SK-N-SH treated with all-trans-retinoic acid at 6 μM for 48 hours (cell line): ENCODE measurements around the gene ENOPH1.

ENCODE experiments used
- ATAC-seq: fragments of 200-7000 bp; cut with Tn5 transposase; 3 replicates; pipeline ENCODE4 v1.9.1; 2020; ENCODE audit warnings: mild to moderate bottlenecking, moderate library complexity
- CREB5 ChIP-seq: fragments of 250-450 bp; sonication (Bioruptor Pico); IDR thresholded peaks from 2 replicates; pipeline ENCODE4 v1.5.1; 2020; ENCODE audit warnings: low read depth, mild to moderate bottlenecking, moderate library complexity
- ESRRG ChIP-seq: fragments of 250-450 bp; sonication (Bioruptor Pico); IDR thresholded peaks from 2 replicates; pipeline ENCODE4 v1.6.1; 2021; ENCODE audit warnings: mild to moderate bottlenecking
- GLIS3 ChIP-seq: fragments of 250-450 bp; sonication (Bioruptor Pico); IDR thresholded peaks from 2 replicates; pipeline ENCODE4 v1.5.0; 2020; ENCODE audit warnings: mild to moderate bottlenecking, moderate library complexity
- ISL1 ChIP-seq: fragments of 250-450 bp; sonication (Bioruptor Pico); IDR thresholded peaks from 2 replicates; pipeline ENCODE4 v2.1.2; 2022; ENCODE audit warnings: mild to moderate bottlenecking, moderate library complexity
- PATZ1 ChIP-seq: fragments of 250-450 bp; sonication (Bioruptor Pico); IDR thresholded peaks from 2 replicates; pipeline ENCODE4 v1.8.0; 2020; ENCODE audit warnings: mild to moderate bottlenecking, moderate library complexity, borderline replicate concordance
- POU6F1 ChIP-seq: fragments of 250-450 bp; sonication (Bioruptor Pico); IDR thresholded peaks from 2 replicates; pipeline ENCODE4 v1.8.0; 2021; ENCODE audit warnings: low read depth, mild to moderate bottlenecking, moderate library complexity, borderline replicate concordance
- PPARA ChIP-seq: fragments of 250-450 bp; sonication (Bioruptor Pico); IDR thresholded peaks from 2 replicates; pipeline ENCODE4 v1.5.0; 2020; ENCODE audit warnings: mild to moderate bottlenecking, borderline replicate concordance
- TCF4 ChIP-seq: fragments of 250-450 bp; sonication (Bioruptor Pico); IDR thresholded peaks from 2 replicates; pipeline ENCODE4 v1.8.0; 2021; ENCODE audit warnings: mild to moderate bottlenecking, moderate library complexity, borderline replicate concordance
- TSHZ2 ChIP-seq: fragments of 250-450 bp; sonication (Bioruptor Pico); IDR thresholded peaks from 2 replicates; pipeline ENCODE4 v1.5.0; 2020; ENCODE audit warnings: mild to moderate bottlenecking, moderate library complexity
- ZC3H10 ChIP-seq: fragments of 250-450 bp; sonication (Bioruptor Pico); IDR thresholded peaks from 2 replicates; pipeline ENCODE4 v1.5.1; 2021; ENCODE audit warnings: mild to moderate bottlenecking, moderate library complexity
- ZFP30 ChIP-seq: fragments of 450-650 bp; formaldehyde crosslinking; IDR thresholded peaks from 2 replicates; pipeline ENCODE4 v1.5.0; 2022; ENCODE audit warnings: mild to moderate bottlenecking, moderate library complexity
- ZNF565 ChIP-seq: fragments of 450-650 bp; formaldehyde crosslinking; conservative IDR thresholded peaks from 2 replicates; pipeline ENCODE4 v1.5.0; 2020; ENCODE audit warnings: low read depth, mild to moderate bottlenecking, moderate library complexity
- ZNF70 ChIP-seq: fragments of 450-650 bp; formaldehyde crosslinking; IDR thresholded peaks from 2 replicates; pipeline ENCODE4 v1.5.0; 2020; ENCODE audit warnings: mild to moderate bottlenecking, moderate library complexity

Gene ENOPH1

GRCh38 chr4:82495666-82496065, 65.3 kb downstream of the ENOPH1 start:
- ATAC-seq, result no peak
- TF ChIP-seq PATZ1, result no peak
- no peak for TF ChIP-seq PPARA (CRISPR knock-in tag)
- TF ChIP-seq ESRRG (CRISPR knock-in tag), result no peak
- no peak for TF ChIP-seq CREB5 (CRISPR knock-in tag)

GRCh38 chr4:82496349-82496748, 66.0 kb downstream of the ENOPH1 start:
- ATAC-seq, result no peak
- TF ChIP-seq CREB5 (CRISPR knock-in tag) (no peak), GLIS3 (CRISPR knock-in tag) (no peak), ZC3H10 (CRISPR knock-in tag) (no peak), ZFP30 (CRISPR knock-in tag) (no peak), POU6F1 (CRISPR knock-in tag) (no peak), PPARA (CRISPR knock-in tag) (no peak), PATZ1 (no peak), ZNF565 (CRISPR knock-in tag) (no peak), ESRRG (CRISPR knock-in tag) (no peak)
- TF ChIP-seq, all 23 proteins: peak for 0

- peak; percentile 61 for ATAC-seq
- TF ChIP-seq PATZ1 (no peak), ISL1 (CRISPR knock-in tag) (peak; percentile 39; the same call in 1 of the 2 replicates)
Observed at GRCh38 chr4:82499738-82500434, 69.5 kb downstream of the ENOPH1 start.

GRCh38 chr4:82500435-82501153, 70.2 kb downstream of the ENOPH1 start:
- no peak for ATAC-seq
- TF ChIP-seq ZFP30 (CRISPR knock-in tag) (no peak), ZNF70 (CRISPR knock-in tag) (no peak), TCF4 (peak; percentile 33; the same call in 1 of the 2 replicates), TSHZ2 (CRISPR knock-in tag) (0 out of 2 replicates have a peak, but pooled peaks have one; percentile 14)
